ENCODE data around the gene NFATC1. TPM values are rescaled to one million over a fixed set of nuclear protein-coding genes. Genes with fewer than 3 reads are reported as not detected.

The NFATC1 gene
- polyA plus RNA-seq, 1 of the 3 experiments (the other 2 are of a cell fraction): 0.02 TPM

DNA sequence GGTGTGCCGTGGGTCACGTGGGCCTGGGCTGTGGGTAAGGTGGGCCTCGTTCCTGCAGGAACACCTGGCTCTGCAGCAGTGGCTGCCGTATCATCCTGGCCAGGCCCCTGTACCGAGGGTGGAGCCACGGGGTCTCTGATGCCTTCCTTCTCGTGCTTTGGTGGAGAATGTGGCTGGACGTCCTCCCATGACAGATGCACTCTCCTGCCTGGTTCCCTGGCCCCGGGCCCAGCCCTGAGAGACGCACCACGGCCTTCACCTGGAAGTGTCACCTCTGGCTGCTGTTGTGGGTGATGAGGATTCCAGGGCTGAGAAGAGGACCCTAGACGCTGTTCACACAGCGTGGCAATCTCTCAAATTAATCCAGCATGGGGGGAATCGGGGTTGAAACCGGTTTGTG lies 49.5 kb downstream of the NFATC1 start:
- WGBS (ENCODE audit: low lambda C conversion rate): 12% methylated on average over 15 of the region's 15 CpGs
- Histone ChIP-seq H3K27ac (ENCODE audit: low read depth in 2 of 2, low read length in 1 of 2) (no peak overlapping the region), H2AFZ (ENCODE audit: low read depth) (no peak overlapping the region), H3K9me2 (no peaks in the 10 kb centered on the region), H3K79me2 (ENCODE audit: insufficient read depth) (no peaks in the 10 kb centered on the region), H3K36me3 (replicated peaks in 1 of 2; ENCODE audit: control insufficient read depth in 1 of 2, insufficient read depth in 2 of 2, low read length in 1 of 2) (no peaks in the 10 kb centered on the region), H3K4me2 (no peak overlapping the region), H3K4me1 (ENCODE audit: control insufficient read depth in 1 of 2, insufficient read depth in 2 of 2, low read depth in 1 of 2, low read length in 1 of 2) (no peaks in the 10 kb centered on the region), H3K9me3 (no peaks in the 10 kb centered on the region), H4K20me1 (ENCODE audit: insufficient read depth) (no peaks in the 10 kb centered on the region), H3K9ac (no peak overlapping the region), H3K4me3 (ENCODE audit: low read depth in 2 of 2, low read length in 1 of 2) (no peak overlapping the region), H3F3A (replicated peaks; ENCODE audit: insufficient read depth) (no peaks in the 10 kb centered on the region), H3K27me3 (ENCODE audit: insufficient read depth) (peaks cover 98% of the 10 kb centered on the region)
- no peak for DNase-seq
- POLR2A ChIA-PET: no interaction called here
- CTCF ChIA-PET: no interaction called here
- no peak for TF ChIP-seq NRF1 (IDR thresholded peaks at IDR 0.05; ENCODE audit: low read depth, low read length)
- TF ChIP-seq RXRA (IDR thresholded peaks at IDR 0.05; ENCODE audit: borderline replicate concordance, low read depth): no peak
- no peak for TF ChIP-seq FOXJ3 (CRISPR knock-in tag; IDR thresholded peaks at IDR 0.05)
- TF ChIP-seq, protein P1, sequence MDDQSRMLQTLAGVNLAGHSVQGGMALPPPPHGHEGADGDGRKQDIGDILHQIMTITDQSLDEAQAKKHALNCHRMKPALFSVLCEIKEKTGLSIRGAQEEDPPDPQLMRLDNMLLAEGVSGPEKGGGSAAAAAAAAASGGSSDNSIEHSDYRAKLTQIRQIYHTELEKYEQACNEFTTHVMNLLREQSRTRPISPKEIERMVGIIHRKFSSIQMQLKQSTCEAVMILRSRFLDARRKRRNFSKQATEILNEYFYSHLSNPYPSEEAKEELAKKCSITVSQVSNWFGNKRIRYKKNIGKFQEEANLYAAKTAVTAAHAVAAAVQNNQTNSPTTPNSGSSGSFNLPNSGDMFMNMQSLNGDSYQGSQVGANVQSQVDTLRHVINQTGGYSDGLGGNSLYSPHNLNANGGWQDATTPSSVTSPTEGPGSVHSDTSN (IDR thresholded peaks at IDR 0.05): no peak
- TF ChIP-seq RFX5 (IDR thresholded peaks at IDR 0.05; ENCODE audit: low read length): no peak

DNA sequence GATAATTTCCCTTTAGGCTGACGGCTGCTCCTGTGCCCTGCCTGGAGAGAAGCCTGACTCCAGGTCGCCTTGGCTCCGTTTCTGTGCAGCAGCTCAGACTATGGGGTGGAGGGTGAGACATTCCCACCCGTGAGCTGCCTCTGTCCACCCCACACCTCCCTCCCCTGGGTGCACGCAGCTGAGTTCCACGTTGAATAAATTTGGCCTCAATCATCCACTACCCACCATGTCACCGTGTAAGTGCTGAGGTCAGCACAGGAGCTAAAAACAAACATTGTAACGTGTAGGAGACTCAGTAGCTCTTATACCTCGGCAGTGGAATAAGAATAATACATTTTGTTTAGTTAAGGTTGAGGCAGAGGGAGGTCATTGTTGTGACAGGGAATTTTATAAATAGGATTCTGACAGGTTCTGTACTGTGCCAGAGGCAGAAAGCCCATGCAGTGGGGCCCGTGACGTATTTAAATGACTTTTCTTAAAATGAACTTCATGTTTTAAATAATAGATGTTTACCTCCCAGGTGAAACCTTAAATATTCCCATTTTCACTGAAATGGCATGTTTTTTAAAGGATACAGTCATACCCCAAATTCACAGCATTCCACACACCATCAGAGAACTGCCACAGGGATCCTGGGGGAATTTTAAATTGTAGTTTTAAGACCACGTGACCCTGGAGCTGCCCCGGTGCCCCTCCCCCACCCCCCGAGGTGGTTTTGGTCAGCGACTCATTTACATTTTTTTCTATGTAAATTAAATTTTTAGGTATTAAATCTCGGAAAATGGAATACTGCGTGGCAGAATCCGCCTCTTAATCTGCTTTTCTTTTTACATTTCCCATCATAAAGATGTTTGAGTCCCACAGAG lies 50.2 kb downstream of the NFATC1 start:
- H3K4me3 ChIP-seq (ENCODE audit: low read depth in 2 of 2, low read length in 1 of 2): no peak overlapping the region
- H3K27me3 ChIP-seq (ENCODE audit: insufficient read depth): peaks cover 96% of the 10 kb centered on the region
- H3K79me2 ChIP-seq (ENCODE audit: insufficient read depth): no peaks in the 10 kb centered on the region
- no peak overlapping the region for H2AFZ ChIP-seq (ENCODE audit: low read depth)
- TF ChIP-seq MEF2A (IDR thresholded peaks at IDR 0.05; ENCODE audit: borderline replicate concordance, low read depth): no peak
- TF ChIP-seq, protein P2, sequence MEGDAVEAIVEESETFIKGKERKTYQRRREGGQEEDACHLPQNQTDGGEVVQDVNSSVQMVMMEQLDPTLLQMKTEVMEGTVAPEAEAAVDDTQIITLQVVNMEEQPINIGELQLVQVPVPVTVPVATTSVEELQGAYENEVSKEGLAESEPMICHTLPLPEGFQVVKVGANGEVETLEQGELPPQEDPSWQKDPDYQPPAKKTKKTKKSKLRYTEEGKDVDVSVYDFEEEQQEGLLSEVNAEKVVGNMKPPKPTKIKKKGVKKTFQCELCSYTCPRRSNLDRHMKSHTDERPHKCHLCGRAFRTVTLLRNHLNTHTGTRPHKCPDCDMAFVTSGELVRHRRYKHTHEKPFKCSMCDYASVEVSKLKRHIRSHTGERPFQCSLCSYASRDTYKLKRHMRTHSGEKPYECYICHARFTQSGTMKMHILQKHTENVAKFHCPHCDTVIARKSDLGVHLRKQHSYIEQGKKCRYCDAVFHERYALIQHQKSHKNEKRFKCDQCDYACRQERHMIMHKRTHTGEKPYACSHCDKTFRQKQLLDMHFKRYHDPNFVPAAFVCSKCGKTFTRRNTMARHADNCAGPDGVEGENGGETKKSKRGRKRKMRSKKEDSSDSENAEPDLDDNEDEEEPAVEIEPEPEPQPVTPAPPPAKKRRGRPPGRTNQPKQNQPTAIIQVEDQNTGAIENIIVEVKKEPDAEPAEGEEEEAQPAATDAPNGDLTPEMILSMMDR (IDR thresholded peaks at IDR 0.05): no peak
- TF ChIP-seq, protein P3, sequence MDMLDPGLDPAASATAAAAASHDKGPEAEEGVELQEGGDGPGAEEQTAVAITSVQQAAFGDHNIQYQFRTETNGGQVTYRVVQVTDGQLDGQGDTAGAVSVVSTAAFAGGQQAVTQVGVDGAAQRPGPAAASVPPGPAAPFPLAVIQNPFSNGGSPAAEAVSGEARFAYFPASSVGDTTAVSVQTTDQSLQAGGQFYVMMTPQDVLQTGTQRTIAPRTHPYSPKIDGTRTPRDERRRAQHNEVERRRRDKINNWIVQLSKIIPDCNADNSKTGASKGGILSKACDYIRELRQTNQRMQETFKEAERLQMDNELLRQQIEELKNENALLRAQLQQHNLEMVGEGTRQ (IDR thresholded peaks at IDR 0.05; ENCODE audit: borderline replicate concordance, low read depth, low read length): no peak
- TF ChIP-seq, protein P4, sequence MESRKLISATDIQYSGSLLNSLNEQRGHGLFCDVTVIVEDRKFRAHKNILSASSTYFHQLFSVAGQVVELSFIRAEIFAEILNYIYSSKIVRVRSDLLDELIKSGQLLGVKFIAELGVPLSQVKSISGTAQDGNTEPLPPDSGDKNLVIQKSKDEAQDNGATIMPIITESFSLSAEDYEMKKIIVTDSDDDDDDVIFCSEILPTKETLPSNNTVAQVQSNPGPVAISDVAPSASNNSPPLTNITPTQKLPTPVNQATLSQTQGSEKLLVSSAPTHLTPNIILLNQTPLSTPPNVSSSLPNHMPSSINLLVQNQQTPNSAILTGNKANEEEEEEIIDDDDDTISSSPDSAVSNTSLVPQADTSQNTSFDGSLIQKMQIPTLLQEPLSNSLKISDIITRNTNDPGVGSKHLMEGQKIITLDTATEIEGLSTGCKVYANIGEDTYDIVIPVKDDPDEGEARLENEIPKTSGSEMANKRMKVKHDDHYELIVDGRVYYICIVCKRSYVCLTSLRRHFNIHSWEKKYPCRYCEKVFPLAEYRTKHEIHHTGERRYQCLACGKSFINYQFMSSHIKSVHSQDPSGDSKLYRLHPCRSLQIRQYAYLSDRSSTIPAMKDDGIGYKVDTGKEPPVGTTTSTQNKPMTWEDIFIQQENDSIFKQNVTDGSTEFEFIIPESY (IDR thresholded peaks at IDR 0.05; ENCODE audit: borderline replicate concordance, low read depth): no peak
- TF ChIP-seq TEAD4 (IDR thresholded peaks at IDR 0.05; ENCODE audit: borderline replicate concordance, insufficient read depth): no peak
- TF ChIP-seq FOXJ3 (CRISPR knock-in tag; IDR thresholded peaks at IDR 0.05): no peak
- TF ChIP-seq, protein P5, sequence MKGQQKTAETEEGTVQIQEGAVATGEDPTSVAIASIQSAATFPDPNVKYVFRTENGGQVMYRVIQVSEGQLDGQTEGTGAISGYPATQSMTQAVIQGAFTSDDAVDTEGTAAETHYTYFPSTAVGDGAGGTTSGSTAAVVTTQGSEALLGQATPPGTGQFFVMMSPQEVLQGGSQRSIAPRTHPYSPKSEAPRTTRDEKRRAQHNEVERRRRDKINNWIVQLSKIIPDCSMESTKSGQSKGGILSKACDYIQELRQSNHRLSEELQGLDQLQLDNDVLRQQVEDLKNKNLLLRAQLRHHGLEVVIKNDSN (IDR thresholded peaks at IDR 0.05; ENCODE audit: borderline replicate concordance, low read depth): no peak
- TF ChIP-seq TCF12 (IDR thresholded peaks at IDR 0.05): no peak
- TF ChIP-seq YY1 (IDR thresholded peaks at IDR 0.05; ENCODE audit: low read depth): no peak
- no peak for TF ChIP-seq RXRA (IDR thresholded peaks at IDR 0.05; ENCODE audit: borderline replicate concordance, low read depth)
- TF ChIP-seq ELF1 (IDR thresholded peaks at IDR 0.05): no peak
- TF ChIP-seq POLR2AphosphoS5 (IDR thresholded peaks at IDR 0.05; ENCODE audit: low read depth, low read length): no peak
- no peak for TF ChIP-seq SMC3 (IDR thresholded peaks at IDR 0.05; ENCODE audit: low read depth, low read length)
- no peak for TF ChIP-seq FOXM1 (IDR thresholded peaks at IDR 0.05; ENCODE audit: low read depth)
- no peak for TF ChIP-seq NRF1 (IDR thresholded peaks at IDR 0.05; ENCODE audit: low read depth, low read length)
- TF ChIP-seq TAF1 (IDR thresholded peaks at IDR 0.05; ENCODE audit: borderline replicate concordance, low read depth, low read length): no peak
- TF ChIP-seq FOSL2 (IDR thresholded peaks at IDR 0.05; ENCODE audit: borderline replicate concordance, low read depth): no peak
- no peak overlapping the region for H3K4me2 ChIP-seq
- POLR2A ChIA-PET: no interaction called here
- no peaks in the 10 kb centered on the region for H3K9me2 ChIP-seq
- H4K20me1 ChIP-seq (ENCODE audit: insufficient read depth): no peaks in the 10 kb centered on the region
- H3F3A ChIP-seq (replicated peaks; ENCODE audit: insufficient read depth): no peaks in the 10 kb centered on the region
- DNase-seq: no peak
- no peak overlapping the region for H3K9ac ChIP-seq
- 23% methylated on average over 17 of the region's 18 CpGs for WGBS (ENCODE audit: low lambda C conversion rate)
- H3K4me1 ChIP-seq (ENCODE audit: control insufficient read depth in 1 of 2, insufficient read depth in 2 of 2, low read depth in 1 of 2, low read length in 1 of 2): no peaks in the 10 kb centered on the region
- no peak overlapping the region for H3K27ac ChIP-seq (ENCODE audit: low read depth in 2 of 2, low read length in 1 of 2)
- no peaks in the 10 kb centered on the region for H3K9me3 ChIP-seq
- H3K36me3 ChIP-seq (replicated peaks in 1 of 2; ENCODE audit: control insufficient read depth in 1 of 2, insufficient read depth in 2 of 2, low read length in 1 of 2): no peaks in the 10 kb centered on the region
- CTCF ChIA-PET: no interaction called here
